B cell (primary cell): ENCODE data around the gene AHCTF1. TPM values are rescaled to one million over a fixed set of nuclear protein-coding genes. Genes with fewer than 3 reads are reported as not detected.
A peak's percentile ranks its signal among the peaks of the same experiment; 100 is the strongest.

Source experiments
- ATAC-seq: fragments of 200-7000 bp; cut with Tn5 transposase; one replicate; pipeline ENCODE4 v1.10.0; 2021; ENCODE audit warnings: low read depth, mild to moderate bottlenecking, moderate number of reproducible peaks, moderate library complexity
- CTCF ChIA-PET: fragments of 350-600 bp; sonication (Branson Sonifier 250); formaldehyde crosslinking; loops from one replicate; lab custom pipeline; 2021; ENCODE audit warnings: antibody characterized with exemption, inconsistent platforms; lab: Charles Lee
- POLR2A ChIA-PET: fragments of 350-600 bp; sonication (Branson Sonifier 250); formaldehyde crosslinking; loops from one replicate; lab custom pipeline; 2021; ENCODE audit warnings: antibody characterized with exemption; lab: Charles Lee
- DNase-seq: peaks from one replicate; pipeline ENCODE4 v3.0.0; 2013
- H2AFZ ChIP-seq: 2 replicates; pipeline ENCODE4 v1.6.1; 2012; ENCODE audit warnings: mild to moderate bottlenecking, low read depth, low read length; ENCODE audit not compliant: insufficient read depth, poor library complexity, severe bottlenecking
- H3K27ac ChIP-seq, 2 donors: 1 replicate in 1 of 2; 2 replicates in 1 of 2; pipeline ENCODE4 v1.5.1; 2012 to 2013; ENCODE audit warnings: low read length in 2 of 2, mild to moderate bottlenecking in 2 of 2, moderate library complexity in 1 of 2
- H3K27me3 ChIP-seq, 4 experiments: fragments of 200-600 bp in 1 of 4; sonication (generic) in 1 of 4; replicated peaks in 1 of 4; 1 replicate in 2 of 4; 2 replicates in 2 of 4; pipeline versions ENCODE4 v1.6.1 to v1.7.0; 2013 to 2016; ENCODE audit warnings: low read length in 3 of 4, mild to moderate bottlenecking in 2 of 4, mixed read lengths in 1 of 4, moderate library complexity in 1 of 4; ENCODE audit not compliant: insufficient read depth in 4 of 4, control insufficient read depth in 3 of 4; ENCODE audit errors: control extremely low read depth in 1 of 4
- H3K36me3 ChIP-seq, 2 experiments: replicated peaks in 1 of 2; 1 replicate in 1 of 2; 2 replicates in 1 of 2; pipeline versions ENCODE4 v1.6.1 to v1.7.1; 2013; ENCODE audit warnings: low read length in 1 of 2; ENCODE audit not compliant: insufficient read depth in 2 of 2, control insufficient read depth in 1 of 2; ENCODE audit errors: control extremely low read depth in 1 of 2, extremely low read depth in 1 of 2
- H3K4me1 ChIP-seq, 2 donors: fragments of 200-600 bp in 1 of 2; sonication (generic) in 1 of 2; 1 replicate in 1 of 2; 2 replicates in 1 of 2; pipeline versions ENCODE4 v1.5.1 to v1.6.1; 2013 to 2017; ENCODE audit warnings: low read length in 2 of 2; ENCODE audit not compliant: control insufficient read depth in 2 of 2, insufficient read depth in 2 of 2
- H3K4me2 ChIP-seq: replicated peaks from 2 replicates; pipeline ENCODE3; 2012; ENCODE audit warnings: mild to moderate bottlenecking, low read depth, low read length; ENCODE audit not compliant: poor library complexity, severe bottlenecking
- H3K4me3 ChIP-seq, 5 experiments: fragments of 200-600 bp in 1 of 5; sonication (generic) in 1 of 5; 1 replicate in 3 of 5; 2 replicates in 2 of 5; pipeline versions ENCODE4 v1.5.1 to v1.7.0; 2011 to 2016; ENCODE audit warnings: low read length in 4 of 5, mild to moderate bottlenecking in 4 of 5, low read depth in 2 of 5, control low read depth in 1 of 5, moderate library complexity in 1 of 5; ENCODE audit not compliant: insufficient read depth in 1 of 5; ENCODE audit errors: control extremely low read depth in 1 of 5, extremely low read depth in 1 of 5
- H3K79me2 ChIP-seq: fragments of 200-600 bp; sonication (generic); one replicate; pipeline ENCODE4 v1.6.0; 2016; ENCODE audit warnings: low read length; ENCODE audit not compliant: control insufficient read depth, insufficient read depth
- H3K9ac ChIP-seq: fragments of 200-600 bp; sonication (generic); 2 replicates; pipeline ENCODE4 v1.6.1; 2017; ENCODE audit warnings: mild to moderate bottlenecking, low read length, moderate library complexity
- H3K9me3 ChIP-seq, 3 donors: one replicate each; pipeline versions ENCODE4 v1.6.1 to v1.7.1; 2013; ENCODE audit warnings: low read length in 2 of 3; ENCODE audit not compliant: control insufficient read depth in 2 of 3, insufficient read depth in 1 of 3; ENCODE audit errors: control extremely low read depth in 1 of 3
- H4K20me1 ChIP-seq: 2 replicates; pipeline ENCODE4 v1.6.0; 2012; ENCODE audit warnings: mild to moderate bottlenecking, low read length; ENCODE audit not compliant: insufficient read depth, control insufficient read depth, poor library complexity, severe bottlenecking
- H3K27ac Mint-ChIP-seq: one replicate; pipeline ENCODE4 v1.8.0; 2021; ENCODE audit warnings: mixed read lengths
- H3K27me3 Mint-ChIP-seq: one replicate; pipeline ENCODE4 v1.8.0; 2021; ENCODE audit warnings: mixed read lengths
- H3K4me1 Mint-ChIP-seq: one replicate; pipeline ENCODE4 v1.8.0; 2021; ENCODE audit warnings: mixed read lengths
- H3K4me3 Mint-ChIP-seq: one replicate; pipeline ENCODE4 v1.8.0; 2021; ENCODE audit warnings: mixed read lengths
- H3K9me3 Mint-ChIP-seq: one replicate; pipeline ENCODE4 v1.8.0; 2022; ENCODE audit warnings: mixed read lengths; ENCODE audit not compliant: insufficient read depth
- EZH2 ChIP-seq: IDR thresholded peaks from 2 replicates; pipeline ENCODE4 v1.6.1; 2012; ENCODE audit warnings: borderline replicate concordance, low read depth, mild to moderate bottlenecking, moderate library complexity, low read length; ENCODE audit not compliant: insufficient read depth, poor library complexity, severe bottlenecking
- WGBS: methylation state at CpG from one replicate; pipeline ENCODE4 v1.1.5; 2013; ENCODE audit warnings: missing lambda C conversion rate; ENCODE audit not compliant: insufficient coverage; 5-methylcytosine and 5-hydroxymethylcytosine counted together
- intact Hi-C: fragments of 100-400 bp; cut with micrococcal nuclease; formaldehyde crosslinking; loops from one replicate; pipeline ENCODE4 v1.10.0; 2022
- polyA plus RNA-seq: library from polyadenylated mRNA; depleted of rRNA; stranded (reverse); fragments of >200 nt; gene quantifications from 2 replicates; pipeline ENCODE4 v1.2.3, GENCODE V29; 2012
- total RNA-seq, 2 donors: library from RNA; stranded (reverse); fragments of 120-200 nt in 1 of 2; gene quantifications; 1 replicate in 1 of 2; 2 replicates in 1 of 2; pipeline versions ENCODE4 v1.2.3 to v1.2.4, GENCODE V29; 2013 to 2022
- TF ChIP-seq, protein P1 (sequence below): fragments of 200-600 bp; IDR thresholded peaks from one replicate; pipeline ENCODE4 v1.8.0; 2022; ENCODE audit warnings: antibody characterized with exemption, mild to moderate bottlenecking

Gene AHCTF1
- total and polyA plus RNA-seq, 2 donors (not counting 1 experiment from before 2014, with no cell fraction given) = 8.6 to 34.8 TPM

DNA sequence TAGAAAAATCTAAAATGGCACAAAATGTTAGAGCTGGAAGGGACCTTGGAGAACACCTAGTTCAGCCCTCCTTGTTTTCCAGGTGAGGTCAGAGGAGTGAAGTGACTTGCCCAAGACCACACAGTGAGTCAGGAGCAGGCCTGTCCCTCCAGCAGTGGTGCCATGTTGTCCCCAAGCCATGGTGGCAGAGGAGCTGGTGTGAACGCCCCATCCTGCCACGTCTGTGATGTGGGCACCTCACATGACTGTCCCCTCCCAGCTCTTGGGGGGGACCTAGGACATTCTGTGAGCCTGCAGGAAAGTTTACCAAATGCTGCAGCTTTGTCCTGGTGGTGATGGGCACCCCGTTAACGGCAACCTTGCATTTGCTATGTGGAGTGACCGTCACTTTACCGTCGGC lies 141.4 kb downstream of the AHCTF1 start:
- Histone ChIP-seq H3K36me3 (no peaks in the 10 kb centered on the region), H3K4me3 (no peak overlapping the region), H2AFZ (no peak overlapping the region), H3K4me2 (no peak overlapping the region), H3K9me3 (peaks cover 0 to 8% (median 0%) of the 10 kb centered on the region in 3 donors), H3K79me2 (no peaks in the 10 kb centered on the region), H3K27me3 (peaks cover 0 to 8% (median 0%) of the 10 kb centered on the region in 4 experiments), H3K9ac (no peak overlapping the region), H4K20me1 (no peaks in the 10 kb centered on the region), H3K4me1 (no peaks in the 10 kb centered on the region), H3K27ac (no peak overlapping the region)
- CTCF ChIA-PET = no interaction called here
- POLR2A ChIA-PET = no interaction called here
- H3K27ac Mint-ChIP-seq = no peak overlapping the region
- WGBS = 98% methylated on average over 7 of the region's 7 CpGs
- no peaks in the 10 kb centered on the region for H3K9me3 Mint-ChIP-seq
- no peak overlapping the region for H3K4me3 Mint-ChIP-seq
- peaks cover 5% of the 10 kb centered on the region for H3K4me1 Mint-ChIP-seq
- TF ChIP-seq, protein P1, sequence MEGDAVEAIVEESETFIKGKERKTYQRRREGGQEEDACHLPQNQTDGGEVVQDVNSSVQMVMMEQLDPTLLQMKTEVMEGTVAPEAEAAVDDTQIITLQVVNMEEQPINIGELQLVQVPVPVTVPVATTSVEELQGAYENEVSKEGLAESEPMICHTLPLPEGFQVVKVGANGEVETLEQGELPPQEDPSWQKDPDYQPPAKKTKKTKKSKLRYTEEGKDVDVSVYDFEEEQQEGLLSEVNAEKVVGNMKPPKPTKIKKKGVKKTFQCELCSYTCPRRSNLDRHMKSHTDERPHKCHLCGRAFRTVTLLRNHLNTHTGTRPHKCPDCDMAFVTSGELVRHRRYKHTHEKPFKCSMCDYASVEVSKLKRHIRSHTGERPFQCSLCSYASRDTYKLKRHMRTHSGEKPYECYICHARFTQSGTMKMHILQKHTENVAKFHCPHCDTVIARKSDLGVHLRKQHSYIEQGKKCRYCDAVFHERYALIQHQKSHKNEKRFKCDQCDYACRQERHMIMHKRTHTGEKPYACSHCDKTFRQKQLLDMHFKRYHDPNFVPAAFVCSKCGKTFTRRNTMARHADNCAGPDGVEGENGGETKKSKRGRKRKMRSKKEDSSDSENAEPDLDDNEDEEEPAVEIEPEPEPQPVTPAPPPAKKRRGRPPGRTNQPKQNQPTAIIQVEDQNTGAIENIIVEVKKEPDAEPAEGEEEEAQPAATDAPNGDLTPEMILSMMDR = no peak
- TF ChIP-seq EZH2 = no peak
- intact Hi-C loops = no loop called here
- no peak for DNase-seq
- no peak for ATAC-seq
- H3K27me3 Mint-ChIP-seq = peaks cover 13% of the 10 kb centered on the region

- POLR2A ChIA-PET = no interaction called here
- no peak overlapping the region for H3K27ac Mint-ChIP-seq
These were observed 142.1 kb downstream of the AHCTF1 start for GRCh38 chr1:246789454-246790339.

More at GRCh38 chr1:246789454-246790339, 142.1 kb downstream of the AHCTF1 start:
- peak overlapping the region; percentile 61 for H3K4me2 ChIP-seq
- H4K20me1 ChIP-seq = no peaks in the 10 kb centered on the region
- Mint-ChIP-seq H3K27me3 (peaks cover 13% of the 10 kb centered on the region), H3K9me3 (no peaks in the 10 kb centered on the region), H3K4me3 (peak overlapping the region; percentile 20), H3K4me1 (peaks cover 11% of the 10 kb centered on the region)
- intact Hi-C loops = no loop called here
- DNase-seq = no peak
- no peaks in the 10 kb centered on the region for H3K36me3 ChIP-seq
- H3K9ac ChIP-seq = no peak overlapping the region
- ATAC-seq = no peak
- H3K4me1 ChIP-seq = peaks cover 1 to 5% of the 10 kb centered on the region in 2 donors
- WGBS = 94% methylated on average over 19 of the region's 25 CpGs
- peaks cover 0 to 10% (median 0%) of the 10 kb centered on the region in 3 donors for H3K9me3 ChIP-seq
- H3K79me2 ChIP-seq = no peaks in the 10 kb centered on the region
- H3K27ac ChIP-seq = no peak overlapping the region
- no peak for TF ChIP-seq EZH2
- TF ChIP-seq, protein P1 = no peak
- peaks cover 0 to 12% (median 0%) of the 10 kb centered on the region in 4 experiments for H3K27me3 ChIP-seq
- H2AFZ ChIP-seq = peak overlapping the region; percentile 64
- CTCF ChIA-PET = no interaction called here
- no peak overlapping the region for H3K4me3 ChIP-seq
